Calu3 (cell line): ENCODE results near the gene CMTM8. TPM values are rescaled to one million over a fixed set of nuclear protein-coding genes. Genes with fewer than 3 reads are reported as not detected.

Experiments used
- BruUV-seq: library from RNA; stranded (reverse); fragments of 400-500 nt; replicated peaks from 2 replicates; lab custom pipeline; 2021; lab: Mats Ljungman, UMichigan
- CTCF ChIA-PET: fragments of 300-600 bp; sonication (Branson Sonifier 250); formaldehyde crosslinking; loops from one replicate; lab custom pipeline; 2022; ENCODE audit warnings: antibody characterized with exemption; lab: Charles Lee
- DNase-seq: peaks from one replicate; pipeline ENCODE4 v3.0.0; 2022
- H3K27ac Mint-ChIP-seq: one replicate; pipeline ENCODE4 v1.8.0; 2022; ENCODE audit warnings: mixed read lengths; ENCODE audit not compliant: unreplicated experiment
- H3K27me3 Mint-ChIP-seq: one replicate; pipeline ENCODE4 v1.8.0; 2022; ENCODE audit warnings: mixed read lengths; ENCODE audit not compliant: unreplicated experiment
- H3K36me3 Mint-ChIP-seq: one replicate; pipeline ENCODE4 v1.8.0; 2022; ENCODE audit warnings: mild to moderate bottlenecking, moderate library complexity, mixed read lengths; ENCODE audit not compliant: insufficient read depth, unreplicated experiment
- H3K4me1 Mint-ChIP-seq: one replicate; pipeline ENCODE4 v1.8.0; 2022; ENCODE audit warnings: mild to moderate bottlenecking, low read depth, mixed read lengths; ENCODE audit not compliant: unreplicated experiment
- H3K4me3 Mint-ChIP-seq: one replicate; pipeline ENCODE4 v1.8.0; 2022; ENCODE audit warnings: mild to moderate bottlenecking, low read depth, moderate library complexity, mixed read lengths; ENCODE audit not compliant: unreplicated experiment
- H3K9me3 Mint-ChIP-seq: one replicate; pipeline ENCODE4 v1.8.0; 2022; ENCODE audit warnings: low read depth, mixed read lengths; ENCODE audit not compliant: unreplicated experiment
- intact Hi-C: fragments of 100-400 bp; cut with micrococcal nuclease; formaldehyde crosslinking; loops from one replicate; pipeline ENCODE4 v1.10.0; 2022; ENCODE audit not compliant: unreplicated experiment
- total RNA-seq: library from RNA; stranded (reverse); gene quantifications from 2 replicates; pipeline ENCODE4 v1.2.3, GENCODE V29; 2022
- TF ChIP-seq, protein P1 (sequence below): fragments of 200-600 bp; IDR thresholded peaks from one replicate; pipeline ENCODE4 v1.8.0; 2022; ENCODE audit warnings: antibody characterized with exemption; ENCODE audit not compliant: unreplicated experiment

The CMTM8 gene
- total RNA-seq, 1 experiment from 2014 or later = 19.0 TPM

DNA sequence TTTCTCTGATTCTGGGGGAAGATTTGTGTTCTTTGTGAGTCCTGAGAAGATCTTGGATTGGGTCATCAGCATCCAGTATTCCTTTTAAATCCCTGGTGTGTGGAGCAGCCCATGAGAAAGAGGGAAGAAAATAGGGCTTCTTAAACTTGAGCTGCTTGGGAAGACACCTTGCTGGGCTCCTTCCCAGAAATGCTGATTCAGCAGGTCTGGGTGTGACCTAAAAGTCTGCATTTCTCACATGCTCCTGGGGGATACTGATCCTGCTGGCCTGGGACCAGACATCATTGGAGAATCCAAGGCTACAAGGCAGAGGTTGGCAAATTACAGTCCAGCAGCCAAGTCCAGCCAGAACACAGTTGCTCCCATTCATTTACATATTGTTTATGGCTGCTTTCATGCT, 99.0 kb downstream of the CMTM8 start:
- CTCF ChIA-PET = interaction anchor here (1.3 kb wide), 1 partner anchor 160 kb away, joined by 3 read pairs; no protein-coding TSS in a partner anchor
- Mint-ChIP-seq H3K4me3 (no peak overlapping the region), H3K4me1 (no peaks in the 10 kb centered on the region), H3K9me3 (no peaks in the 10 kb centered on the region), H3K27ac (no peak overlapping the region), H3K27me3 (no peaks in the 10 kb centered on the region), H3K36me3 (no peaks in the 10 kb centered on the region)
- BruUV-seq = no TSS peak
- no peak for DNase-seq
- TF ChIP-seq, protein P1, sequence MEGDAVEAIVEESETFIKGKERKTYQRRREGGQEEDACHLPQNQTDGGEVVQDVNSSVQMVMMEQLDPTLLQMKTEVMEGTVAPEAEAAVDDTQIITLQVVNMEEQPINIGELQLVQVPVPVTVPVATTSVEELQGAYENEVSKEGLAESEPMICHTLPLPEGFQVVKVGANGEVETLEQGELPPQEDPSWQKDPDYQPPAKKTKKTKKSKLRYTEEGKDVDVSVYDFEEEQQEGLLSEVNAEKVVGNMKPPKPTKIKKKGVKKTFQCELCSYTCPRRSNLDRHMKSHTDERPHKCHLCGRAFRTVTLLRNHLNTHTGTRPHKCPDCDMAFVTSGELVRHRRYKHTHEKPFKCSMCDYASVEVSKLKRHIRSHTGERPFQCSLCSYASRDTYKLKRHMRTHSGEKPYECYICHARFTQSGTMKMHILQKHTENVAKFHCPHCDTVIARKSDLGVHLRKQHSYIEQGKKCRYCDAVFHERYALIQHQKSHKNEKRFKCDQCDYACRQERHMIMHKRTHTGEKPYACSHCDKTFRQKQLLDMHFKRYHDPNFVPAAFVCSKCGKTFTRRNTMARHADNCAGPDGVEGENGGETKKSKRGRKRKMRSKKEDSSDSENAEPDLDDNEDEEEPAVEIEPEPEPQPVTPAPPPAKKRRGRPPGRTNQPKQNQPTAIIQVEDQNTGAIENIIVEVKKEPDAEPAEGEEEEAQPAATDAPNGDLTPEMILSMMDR = no peak
- intact Hi-C loops = no loop called here

DNA sequence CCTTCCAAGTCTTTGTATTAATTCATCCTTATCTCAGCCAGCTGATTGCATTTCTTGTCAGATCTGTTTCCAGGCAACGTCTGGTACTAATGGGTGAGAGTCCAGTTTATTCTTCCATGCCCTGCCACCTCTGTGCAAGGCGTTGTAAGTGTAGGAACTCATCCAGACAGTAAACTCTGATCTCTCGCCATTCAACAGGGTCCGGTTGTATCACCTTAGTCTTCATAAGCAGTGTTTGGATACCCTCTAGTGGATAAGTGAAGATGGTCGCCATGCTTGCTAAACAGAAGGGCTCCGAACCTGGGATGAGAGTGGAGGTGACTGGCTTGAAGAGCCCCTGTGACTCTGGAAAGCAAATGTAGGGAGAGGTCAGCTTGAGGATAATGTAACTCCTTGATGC, 101.6 kb downstream of the CMTM8 start:
- Mint-ChIP-seq H3K27ac (no peak overlapping the region), H3K4me3 (no peak overlapping the region), H3K4me1 (no peaks in the 10 kb centered on the region), H3K27me3 (no peaks in the 10 kb centered on the region), H3K9me3 (no peaks in the 10 kb centered on the region), H3K36me3 (no peaks in the 10 kb centered on the region)
- TF ChIP-seq, protein P1 = no peak
- no TSS peak for BruUV-seq
- peak; percentile 13 for DNase-seq
- intact Hi-C loops = loop anchor here (1.0 kb wide), 1 partner anchor 163 kb away; no protein-coding TSS in a partner anchor
- CTCF ChIA-PET = interaction anchor here (0.6 kb wide), 1 partner anchor 12 kb away, joined by 4 read pairs; no protein-coding TSS in a partner anchor

DNA sequence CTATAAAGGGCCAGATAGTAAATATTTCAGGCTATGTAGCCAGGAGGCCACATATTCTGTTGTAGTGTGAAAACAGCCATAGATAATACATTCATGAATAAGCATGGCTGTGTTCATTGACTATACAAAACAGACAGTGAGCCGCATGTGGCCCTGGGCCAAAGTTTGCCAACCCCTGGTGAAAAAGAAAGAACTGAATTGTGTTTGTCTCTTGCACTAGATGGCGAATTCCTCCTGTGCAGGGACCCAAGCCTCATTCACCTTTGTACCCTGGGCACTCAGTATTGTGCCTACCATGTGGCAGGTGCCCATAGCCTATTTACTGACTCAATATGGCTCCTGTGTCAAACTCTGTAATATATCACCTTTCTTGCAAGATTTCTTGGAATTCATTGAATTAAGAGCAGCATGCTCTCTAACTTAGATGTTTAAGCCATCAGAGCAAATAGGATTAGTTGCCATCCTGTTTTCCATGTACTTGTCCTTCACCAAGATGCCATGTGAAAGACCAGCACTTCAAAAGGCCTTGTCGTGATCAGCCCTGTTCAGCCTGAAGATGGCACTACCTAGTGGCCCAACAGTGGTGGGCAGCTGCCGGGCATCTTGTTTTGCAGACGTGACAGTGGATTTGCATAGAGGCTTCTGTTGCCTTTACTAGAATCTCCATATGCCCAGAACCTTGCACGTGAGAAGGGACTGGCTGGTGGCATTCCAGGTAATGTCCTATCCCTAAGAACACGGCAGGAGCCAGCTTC, 102.3 kb downstream of the CMTM8 start:
- intact Hi-C loops = loop anchor here (1.0 kb wide), 1 partner anchor 163 kb away; no protein-coding TSS in a partner anchor
- CTCF ChIA-PET = no interaction called here
- no peaks in the 10 kb centered on the region for H3K4me1 Mint-ChIP-seq
- peak; percentile 14 for DNase-seq
- no peaks in the 10 kb centered on the region for H3K27me3 Mint-ChIP-seq
- no peak overlapping the region for H3K27ac Mint-ChIP-seq
- no peaks in the 10 kb centered on the region for H3K36me3 Mint-ChIP-seq
- TF ChIP-seq, protein P1 = no peak
- BruUV-seq = no TSS peak
- no peak overlapping the region for H3K4me3 Mint-ChIP-seq
- H3K9me3 Mint-ChIP-seq = no peaks in the 10 kb centered on the region

DNA sequence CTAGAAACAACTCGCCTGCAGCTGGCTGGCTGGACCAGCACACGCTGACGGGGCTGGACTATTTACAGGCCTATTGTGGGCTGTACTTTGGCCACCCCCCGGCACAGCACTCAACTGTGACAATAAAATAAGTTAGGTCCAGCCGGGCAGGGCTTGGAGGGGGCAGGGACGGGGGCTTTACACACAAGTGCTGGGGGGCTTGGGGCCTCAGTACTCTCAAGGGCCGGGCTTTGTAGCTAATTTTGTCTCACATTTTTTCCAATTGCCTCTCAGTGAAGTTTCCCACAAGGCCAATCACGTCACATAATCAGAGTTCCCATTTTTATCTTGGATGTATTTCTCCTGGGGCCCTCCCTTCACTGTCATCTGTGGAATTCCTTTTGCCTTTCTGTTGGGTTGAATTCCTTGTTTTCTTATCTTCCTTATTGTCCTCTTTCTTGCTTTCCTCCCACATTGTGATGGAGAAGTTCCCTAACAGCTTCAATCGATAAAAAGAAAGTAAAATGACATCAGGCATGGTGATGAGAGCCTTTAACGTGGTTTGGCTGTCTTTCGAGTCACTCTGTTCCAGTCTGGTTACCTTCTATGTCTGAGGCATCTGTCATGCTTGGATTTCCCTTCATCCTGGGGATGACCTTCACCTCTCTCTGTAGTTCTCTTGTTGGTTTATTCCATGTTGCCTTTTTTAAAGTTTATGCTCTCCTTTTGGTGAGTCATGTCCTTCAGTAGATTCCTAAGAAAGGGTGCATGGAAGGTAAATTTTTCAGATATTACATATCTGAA, 109.1 kb downstream of the CMTM8 start:
- Mint-ChIP-seq H3K4me1 (peaks cover 6% of the 10 kb centered on the region), H3K9me3 (no peaks in the 10 kb centered on the region), H3K27ac (no peak overlapping the region), H3K36me3 (no peaks in the 10 kb centered on the region), H3K4me3 (no peak overlapping the region), H3K27me3 (no peaks in the 10 kb centered on the region)
- TF ChIP-seq, protein P1 = no peak
- no peak for DNase-seq
- CTCF ChIA-PET = interaction anchor here (1.2 kb wide), 1 partner anchor 9 kb away, joined by 3 read pairs; no protein-coding TSS in a partner anchor
- intact Hi-C loops = no loop called here
- no TSS peak for BruUV-seq
